Measurements from ENCODE around the gene EPAS1.

Gene EPAS1

DNA sequence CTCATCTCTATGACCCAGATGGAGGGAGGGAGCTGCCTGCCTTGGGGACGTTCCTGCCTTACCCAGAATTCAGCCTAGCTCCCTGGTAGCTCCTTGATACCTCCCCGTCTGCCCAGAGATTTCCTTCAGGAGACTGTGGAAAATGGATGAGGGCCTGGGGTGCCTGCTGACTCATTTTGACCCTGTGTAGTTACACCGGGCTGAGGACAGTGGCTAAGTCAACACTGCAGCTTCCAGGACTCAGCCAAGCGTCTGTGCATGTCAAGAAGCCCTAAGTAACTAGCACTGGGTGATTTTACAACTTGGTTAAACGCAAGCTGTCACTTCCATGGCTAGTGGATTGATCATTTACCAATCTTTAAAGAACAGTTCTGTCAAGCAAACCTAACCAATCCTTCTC, 23.3 kb upstream of the EPAS1 start:
- DNase-seq, result no peak

DNA sequence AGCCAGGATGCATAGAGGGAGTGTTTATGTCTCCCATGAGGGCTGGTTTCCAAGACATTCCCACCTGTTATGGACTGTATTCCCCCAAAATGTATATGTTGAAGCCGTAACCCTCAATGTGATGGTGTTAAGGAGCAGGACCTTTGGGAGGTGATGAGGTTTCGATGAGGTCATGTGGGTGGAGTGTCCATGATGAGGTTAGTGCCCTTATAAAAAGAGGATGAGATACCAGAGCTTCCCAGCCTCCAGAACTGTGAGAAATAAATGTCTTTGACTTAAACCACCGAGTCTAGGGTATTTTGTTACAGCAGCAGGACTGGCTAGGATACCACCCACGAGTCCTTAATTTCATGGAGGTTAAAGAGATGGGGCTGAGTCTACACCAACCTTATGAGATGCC, 22.6 kb upstream of the EPAS1 start:
- no peak for DNase-seq

DNA sequence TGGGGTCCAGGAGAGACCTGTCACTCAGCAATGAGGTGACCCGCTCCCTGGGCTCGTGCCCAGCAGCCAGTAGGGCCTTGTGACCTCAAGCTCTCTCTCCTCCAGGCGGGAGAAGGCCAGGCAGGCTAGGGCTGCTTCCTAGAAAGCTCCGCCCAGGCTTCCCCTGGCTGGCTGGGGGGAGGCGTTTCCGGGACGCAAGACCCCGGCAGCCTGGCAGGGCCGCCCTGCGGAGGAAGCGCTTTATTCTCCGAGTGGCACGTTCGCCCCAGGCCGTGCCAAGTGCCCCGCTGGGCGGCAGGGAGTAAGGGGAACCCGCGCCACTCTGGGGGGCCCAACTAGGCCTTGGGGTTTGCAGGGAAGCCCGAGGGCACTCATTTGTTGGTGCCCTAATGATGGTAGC, 21.2 kb upstream of the EPAS1 start:
- DNase-seq, result peak; percentile 27

DNA sequence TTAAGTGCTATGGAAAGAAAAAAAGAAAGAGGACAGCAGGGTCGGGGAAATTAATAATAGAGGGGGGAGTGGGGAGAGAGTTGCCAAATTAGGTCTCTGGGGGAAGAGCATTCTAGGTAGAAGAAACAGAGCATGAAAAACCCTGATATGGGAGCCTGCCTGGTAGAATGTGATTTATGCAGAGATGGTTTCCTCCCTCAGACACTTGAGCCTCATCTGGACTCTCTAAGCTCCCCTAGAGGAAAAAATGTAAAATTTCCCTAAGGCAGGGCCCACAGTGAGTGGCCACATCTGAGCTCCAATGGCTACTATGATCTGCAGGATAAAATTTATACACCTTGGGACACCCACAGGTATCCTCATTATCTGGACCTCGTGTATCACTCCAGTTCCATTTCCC, 20.6 kb upstream of the EPAS1 start:
- DNase-seq, result no peak

DNA sequence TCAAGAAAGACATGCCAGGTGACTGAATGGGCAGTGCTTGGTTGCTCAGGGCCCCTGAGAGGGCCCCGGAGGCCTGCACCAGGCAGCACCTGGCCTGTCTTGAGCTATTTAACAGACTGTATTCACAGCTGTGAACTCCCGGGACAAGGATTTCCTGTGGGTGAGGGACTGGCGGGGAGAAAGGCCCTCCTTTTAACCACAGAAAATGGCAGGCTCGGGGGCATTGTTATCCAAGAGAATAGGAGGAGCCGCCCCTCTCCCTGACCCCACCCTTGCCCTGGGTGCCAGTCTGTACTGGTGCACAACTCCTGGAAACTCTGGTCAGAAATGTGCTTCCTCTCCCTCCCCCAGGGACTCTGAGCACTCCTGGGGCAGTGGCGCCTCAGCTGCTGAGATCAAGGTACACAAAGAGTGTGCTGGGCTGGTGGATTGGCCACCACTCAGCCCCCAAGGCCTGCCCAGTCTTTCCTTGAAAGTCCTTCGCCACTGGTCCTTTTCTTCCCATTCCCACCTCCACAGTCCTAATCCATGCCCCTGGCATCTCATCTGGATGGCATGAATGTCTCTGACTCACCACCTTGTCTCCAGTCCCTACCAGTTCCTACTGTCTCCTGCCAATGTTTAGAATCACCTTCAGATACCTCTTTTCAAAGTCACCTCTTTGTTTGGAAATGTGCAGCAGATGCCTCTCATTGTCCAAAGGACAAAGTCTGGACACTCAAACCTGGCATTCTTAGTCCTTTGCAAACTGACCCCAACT, 19.6 kb upstream of the EPAS1 start:
- no peak for DNase-seq

DNA sequence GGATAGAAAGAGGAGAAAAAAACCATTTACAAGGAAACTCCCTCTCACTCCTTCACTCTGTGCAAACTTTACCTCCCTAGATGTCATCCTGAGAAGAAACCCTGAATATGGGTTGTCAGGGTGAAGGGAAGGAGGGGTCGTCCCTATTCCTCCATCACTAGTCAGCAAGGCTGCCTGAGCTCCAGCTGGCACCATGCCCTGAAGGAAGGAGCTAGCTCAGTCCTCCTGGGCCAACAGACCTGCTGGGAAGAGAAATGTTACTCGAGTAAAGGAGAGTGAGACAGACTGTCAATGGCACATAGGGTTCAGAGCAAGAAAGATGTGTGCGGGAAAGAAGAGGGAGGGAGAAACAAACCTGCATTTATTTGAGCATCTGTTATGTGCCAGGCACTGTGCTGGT, 18.3 kb upstream of the EPAS1 start:
- DNase-seq, result no peak

DNA sequence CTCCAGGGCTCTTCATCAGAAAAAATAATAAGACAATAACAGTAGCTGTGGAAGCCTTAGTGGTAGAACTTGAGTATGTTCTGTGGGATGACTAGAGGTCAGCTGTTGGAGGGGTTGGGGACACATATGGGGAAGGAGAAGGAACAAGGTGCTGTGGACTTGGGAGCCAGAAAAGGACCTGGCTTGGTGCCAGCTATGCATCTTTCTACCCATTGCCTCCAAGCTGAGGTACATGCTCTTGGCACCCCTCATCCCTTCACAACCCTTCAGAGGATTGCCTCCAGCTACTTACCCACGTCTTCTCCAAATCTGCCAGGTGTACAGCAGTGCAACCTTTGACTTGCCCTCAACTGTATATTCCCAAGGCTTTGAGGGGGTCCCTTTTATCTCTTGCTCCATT, 15.3 kb upstream of the EPAS1 start:
- no peak for DNase-seq

DNA sequence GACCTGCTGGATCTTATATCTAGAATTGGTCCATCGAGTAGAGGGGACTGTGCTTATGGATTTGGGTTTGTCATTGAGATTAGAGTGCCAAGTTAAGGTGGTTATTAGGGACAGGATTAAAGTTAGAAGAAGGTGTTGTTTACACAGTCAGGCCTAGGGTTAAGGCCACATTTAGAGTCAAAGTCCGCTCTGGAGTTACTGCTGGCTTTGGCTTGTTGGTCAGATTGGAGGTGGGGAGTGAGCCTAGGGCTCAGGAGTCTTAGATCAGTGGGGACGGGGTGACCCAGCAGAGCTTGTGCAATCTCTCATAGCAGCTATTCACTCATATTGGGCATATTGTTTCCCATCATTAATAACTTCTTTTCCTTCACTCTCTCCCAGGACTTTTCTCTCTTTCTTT, 13.5 kb upstream of the EPAS1 start:
- no peak for DNase-seq

DNA sequence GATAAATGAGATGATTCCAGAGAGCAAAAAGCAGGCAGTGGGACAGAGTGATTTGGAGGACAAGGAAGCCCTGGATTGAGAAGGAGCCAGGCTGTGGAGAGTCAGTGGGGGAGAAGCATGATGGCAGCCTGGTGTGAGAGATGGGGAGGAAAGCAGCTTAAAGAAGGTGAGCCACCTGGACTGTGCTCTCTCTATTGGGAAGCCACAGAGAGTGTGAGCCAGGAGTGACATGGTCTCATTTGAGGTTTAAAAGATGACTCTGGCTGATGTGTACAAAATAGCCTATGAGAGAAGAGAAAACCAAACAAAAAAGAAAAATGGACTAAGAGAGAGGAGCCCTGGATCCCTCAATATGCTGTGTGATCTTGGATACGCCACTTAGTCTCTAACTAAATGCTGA, 12.9 kb upstream of the EPAS1 start:
- DNase-seq, result no peak

DNA sequence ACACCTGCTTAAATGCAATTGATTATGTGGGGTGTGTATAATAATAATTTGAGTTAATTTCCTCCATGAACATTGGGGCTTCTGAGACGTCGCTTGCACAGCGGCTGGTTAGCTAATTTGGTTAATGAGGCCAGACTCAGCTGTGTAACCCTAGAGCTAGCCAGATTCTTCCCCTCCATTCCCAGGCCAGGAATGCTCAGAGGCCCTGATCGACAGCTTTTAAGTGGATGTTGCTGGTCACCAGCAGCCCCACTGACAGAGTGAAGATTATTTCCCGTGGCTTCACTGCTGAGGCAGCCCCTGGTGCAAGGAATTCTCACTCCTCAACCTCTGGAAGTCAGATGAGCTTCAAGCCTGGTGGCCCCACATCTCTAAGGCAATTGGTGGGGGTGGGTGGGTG, 12.4 kb upstream of the EPAS1 start:
- DNase-seq, result no peak

DNA sequence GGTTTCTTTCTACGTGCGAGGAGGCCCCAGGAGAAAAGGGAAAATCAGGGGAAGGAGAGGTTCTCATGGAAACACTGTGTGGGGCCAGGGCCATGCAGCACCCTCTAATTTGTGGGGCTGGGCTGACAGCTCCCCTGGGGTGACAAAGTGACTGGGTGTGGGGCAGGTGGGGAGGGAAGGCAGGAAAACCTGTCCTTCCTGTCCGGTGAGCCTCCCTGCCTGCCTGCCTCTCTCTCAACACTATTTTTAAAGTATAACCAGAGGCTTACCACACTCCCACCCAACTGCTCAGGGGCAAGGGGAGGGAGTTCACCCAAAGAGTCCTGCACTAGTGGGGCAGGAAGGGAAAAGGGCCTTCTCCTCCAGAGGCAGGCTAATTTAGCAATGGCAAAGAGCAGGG, 10.5 kb upstream of the EPAS1 start:
- no peak for DNase-seq

DNA sequence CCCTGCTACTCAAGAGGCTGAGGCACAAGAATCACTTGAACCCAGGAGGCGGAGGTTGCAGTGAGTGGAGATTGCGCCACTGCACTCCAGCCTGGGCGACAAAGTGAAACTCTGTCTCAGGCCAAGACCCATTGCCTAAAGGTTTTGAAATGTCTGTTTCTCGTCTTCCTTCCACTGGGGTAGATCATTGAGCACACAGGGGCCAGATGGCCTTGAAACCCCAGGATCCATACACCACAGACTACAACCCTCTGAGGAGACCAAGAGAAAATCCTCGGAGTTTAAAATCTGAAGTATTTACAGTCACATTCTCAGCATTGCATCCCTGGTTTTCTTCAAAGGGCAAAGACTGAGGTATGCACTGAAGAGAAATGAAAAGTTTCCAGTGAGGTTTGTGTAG, 7.1 kb upstream of the EPAS1 start:
- DNase-seq, result no peak

DNA sequence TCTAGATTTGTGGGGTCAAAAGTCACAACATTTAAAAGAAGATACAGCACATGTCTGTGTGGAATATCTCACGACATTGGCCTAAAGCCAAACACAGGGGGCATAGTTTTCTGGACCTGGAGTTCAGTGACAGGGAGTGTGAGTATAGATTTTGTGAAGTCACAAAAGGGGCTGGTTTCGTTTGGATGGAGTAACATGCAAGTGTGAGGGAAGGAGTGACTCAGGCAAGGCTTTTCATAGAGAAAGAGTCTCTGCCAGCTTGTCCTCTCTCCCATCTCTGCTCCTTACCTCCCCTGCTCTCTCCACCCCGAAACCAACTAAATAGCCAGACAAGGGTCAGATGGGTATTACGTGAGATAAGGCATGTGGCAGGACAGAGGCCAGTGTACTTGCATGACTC, 3.7 kb upstream of the EPAS1 start:
- no peak for DNase-seq

DNA sequence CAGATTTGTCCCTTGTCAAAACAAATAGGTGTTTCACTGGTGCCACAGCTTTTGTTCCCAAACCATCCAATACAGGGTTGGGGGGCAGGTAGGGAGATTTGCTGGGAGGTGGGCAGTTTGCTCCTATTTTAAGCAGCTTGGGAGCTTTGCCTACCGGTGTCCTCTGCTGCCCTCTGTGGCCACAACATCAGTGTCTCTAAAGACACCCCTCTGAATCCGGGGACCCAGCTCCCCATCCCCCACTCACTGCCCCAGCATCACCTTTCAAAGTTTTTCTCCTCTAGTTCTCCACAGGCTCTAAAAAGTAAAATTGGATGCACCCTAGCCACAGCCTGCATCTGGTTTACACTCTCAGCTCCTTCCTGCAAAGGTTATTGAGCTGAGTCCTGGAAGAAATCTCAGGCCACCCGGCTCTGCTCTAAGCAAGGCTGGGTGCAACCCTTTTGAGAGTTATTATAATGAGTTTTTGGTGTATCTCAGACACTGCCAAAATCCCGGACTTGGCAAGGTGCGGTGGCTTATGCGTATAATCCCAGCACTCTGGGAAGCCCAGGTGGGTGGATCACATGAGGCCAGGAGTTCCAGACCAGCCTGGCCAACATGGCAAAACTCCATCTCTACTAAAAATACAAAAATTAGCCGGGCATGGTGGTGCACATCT, 2.9 kb upstream of the EPAS1 start:
- peak; percentile 27 for DNase-seq

DNA sequence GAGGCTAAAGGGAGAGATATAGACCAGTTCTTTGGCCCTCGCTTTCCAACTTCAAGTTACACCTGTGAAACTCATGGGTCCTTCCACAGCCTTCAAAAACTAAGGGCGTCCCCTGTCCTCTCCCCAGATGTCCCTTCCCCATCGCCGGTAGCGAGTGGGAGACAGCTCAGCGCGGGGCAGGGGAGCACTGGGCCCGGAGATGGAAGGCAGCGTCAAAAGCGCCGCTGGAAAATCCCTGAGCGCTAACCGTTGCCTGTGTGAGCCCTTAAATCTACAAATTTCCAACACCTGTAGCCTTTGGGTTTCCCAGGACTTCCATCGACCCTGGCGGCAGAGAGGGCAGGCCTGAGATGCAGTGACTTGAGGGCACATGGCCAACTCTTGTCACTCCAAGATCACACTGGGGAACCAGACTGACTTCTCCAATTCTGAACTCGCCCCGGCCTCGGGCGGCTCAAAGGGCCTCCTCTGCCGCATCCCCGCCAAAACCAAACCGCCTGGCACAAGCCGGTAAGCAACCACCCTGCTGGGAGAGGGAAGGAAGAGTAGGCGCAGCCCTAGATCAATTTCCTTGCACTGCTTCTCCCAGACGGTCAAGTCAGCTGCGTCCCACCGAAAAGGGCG, 879 bp upstream of the EPAS1 start:
- no peak for DNase-seq

DNA sequence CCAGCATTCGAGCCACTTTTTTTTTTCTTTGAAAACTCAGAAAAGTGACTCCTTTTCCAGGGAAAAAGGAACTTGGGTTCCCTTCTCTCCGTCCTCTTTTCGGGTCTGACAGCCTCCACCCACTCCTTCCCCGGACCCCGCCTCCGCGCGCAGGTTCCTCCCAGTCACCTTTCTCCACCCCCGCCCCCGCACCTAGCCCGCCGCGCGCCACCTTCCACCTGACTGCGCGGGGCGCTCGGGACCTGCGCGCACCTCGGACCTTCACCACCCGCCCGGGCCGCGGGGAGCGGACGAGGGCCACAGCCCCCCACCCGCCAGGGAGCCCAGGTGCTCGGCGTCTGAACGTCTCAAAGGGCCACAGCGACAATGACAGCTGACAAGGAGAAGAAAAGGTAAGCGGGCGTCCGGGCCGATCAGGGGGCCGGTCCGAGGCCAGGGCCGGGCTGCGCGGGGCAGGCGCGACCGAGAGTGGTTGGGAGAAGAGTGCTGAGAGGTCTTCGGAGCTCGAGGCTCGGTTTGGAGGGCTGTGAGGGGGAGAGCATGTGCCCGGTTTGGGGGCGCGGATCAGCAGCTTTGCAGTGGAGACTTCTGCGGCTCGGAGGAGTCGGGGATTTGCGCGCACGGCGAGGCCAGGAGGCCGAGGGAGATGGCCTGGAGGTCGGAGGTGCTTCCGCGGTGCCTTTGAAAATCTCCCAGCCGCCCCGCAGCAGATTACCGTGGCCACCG, 502 bp downstream of the EPAS1 start:
- DNase-seq, result peak; percentile 81

DNA sequence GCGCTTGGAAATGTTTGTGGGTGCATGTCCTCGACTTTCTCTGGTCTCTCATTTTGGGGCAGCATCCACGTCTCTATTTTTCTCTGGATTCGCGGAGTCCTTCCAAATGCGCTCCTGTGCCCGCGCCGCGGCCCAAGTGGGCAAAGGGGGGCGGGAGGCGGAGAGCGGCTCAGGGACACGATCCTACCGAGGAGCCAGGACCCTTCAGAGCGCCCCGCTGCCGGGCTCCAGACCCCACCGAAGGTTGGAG, 990 bp downstream of the EPAS1 start:
- no peak for DNase-seq

DNA sequence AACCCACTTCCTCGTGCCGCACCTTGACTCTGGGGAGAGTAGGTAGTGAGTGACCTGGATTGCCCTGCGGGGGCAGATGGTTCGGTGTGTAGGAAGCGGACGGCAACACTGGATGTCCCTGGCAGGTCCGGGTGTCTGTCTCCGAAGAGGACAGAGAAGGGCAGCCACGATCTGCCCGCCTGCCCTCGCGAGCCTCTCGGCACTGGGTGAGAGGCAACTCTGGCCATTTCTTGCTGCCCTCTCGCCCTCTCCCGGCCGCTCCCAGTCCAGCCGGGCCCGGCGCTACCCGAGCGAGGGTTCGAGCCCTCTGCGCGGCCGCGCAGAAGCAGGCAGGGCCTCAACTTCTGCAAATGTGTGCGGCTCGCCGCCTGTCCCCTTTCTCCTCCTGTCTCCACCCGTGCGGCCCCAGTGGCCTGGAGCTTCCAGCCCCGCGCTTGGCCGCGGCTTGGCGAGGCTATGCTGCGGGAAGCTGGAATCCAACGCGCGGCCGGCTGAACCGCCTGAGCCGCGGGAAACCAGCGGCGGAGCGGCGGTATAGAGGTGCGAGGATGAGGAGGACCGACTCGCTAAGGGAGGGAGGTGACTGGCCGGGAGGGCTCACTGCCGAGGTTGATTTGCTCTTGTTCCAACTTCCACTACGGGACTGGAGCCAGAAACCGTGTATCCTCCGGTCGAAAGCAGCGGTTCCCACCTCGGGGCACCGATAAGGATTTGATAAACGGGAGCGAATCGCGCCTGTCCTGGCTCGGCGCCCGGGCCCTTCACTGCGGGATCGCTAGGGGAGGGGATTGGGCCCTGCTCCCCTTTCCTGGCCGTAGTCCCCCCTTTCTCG, 1.5 kb downstream of the EPAS1 start:
- peak; percentile 27 for DNase-seq

DNA sequence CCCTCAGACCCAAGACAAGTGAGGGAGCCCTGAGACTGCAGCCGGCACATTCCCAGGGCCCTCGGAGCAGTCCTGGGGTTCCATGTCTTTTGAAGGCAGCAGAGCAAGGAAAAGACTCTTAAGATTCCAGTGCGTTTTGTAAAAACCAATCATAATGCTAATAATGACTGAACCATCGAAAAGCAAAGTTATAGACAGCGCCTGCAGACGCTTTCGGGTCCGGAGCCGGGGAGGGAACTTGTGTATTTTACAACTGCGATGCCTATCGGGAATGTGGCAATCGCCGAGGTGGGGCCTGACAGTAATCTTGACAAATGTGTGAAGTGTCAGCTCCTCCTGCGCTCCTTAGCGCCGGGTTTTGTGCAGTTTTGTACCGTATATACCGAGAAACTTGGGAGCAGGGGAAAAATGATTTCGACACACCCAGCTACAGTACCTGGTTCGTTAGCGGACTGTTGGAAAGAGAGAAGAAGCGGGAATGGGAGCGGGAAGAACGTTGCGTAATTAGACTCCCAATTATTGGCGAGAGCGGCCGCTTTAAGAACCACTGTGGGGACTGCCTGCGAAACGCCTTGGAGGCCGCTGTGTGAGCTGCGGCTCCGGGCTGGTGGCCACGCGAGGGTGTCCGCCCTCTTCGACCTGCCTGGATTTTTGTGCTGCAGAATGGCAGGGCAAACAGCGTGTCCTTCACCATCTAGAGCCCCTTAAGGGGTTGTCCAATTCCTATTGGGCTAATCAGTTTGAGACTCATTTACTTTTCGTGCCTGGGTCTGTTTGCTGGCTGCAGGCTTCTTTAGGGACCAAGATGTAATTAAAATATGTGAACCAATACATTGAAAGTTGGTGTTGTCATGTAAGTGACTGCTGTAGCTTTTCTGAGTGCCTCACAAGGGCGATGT, 2.4 kb downstream of the EPAS1 start:
- DNase-seq, result no peak

DNA sequence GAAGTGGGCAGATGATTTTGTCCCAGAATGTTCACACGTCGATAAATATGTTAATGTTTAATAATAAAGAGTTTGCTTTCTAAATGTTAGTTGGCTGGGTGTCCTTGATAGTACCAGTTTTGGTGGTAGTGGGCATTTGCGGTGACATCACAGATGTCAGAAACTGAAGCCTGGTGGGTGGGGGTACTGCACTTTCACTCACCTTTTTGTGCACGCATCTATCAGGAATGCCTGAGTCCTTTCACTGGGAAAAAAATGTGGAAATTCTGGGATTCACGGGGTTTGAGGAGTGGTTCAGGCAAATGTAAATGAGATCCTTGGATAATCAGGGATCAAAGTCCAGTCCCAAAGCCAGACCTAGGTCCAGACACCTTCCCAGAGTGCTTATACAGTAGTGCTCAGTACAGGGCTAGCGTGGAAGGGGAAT, 3.2 kb downstream of the EPAS1 start:
- no peak for DNase-seq

DNA sequence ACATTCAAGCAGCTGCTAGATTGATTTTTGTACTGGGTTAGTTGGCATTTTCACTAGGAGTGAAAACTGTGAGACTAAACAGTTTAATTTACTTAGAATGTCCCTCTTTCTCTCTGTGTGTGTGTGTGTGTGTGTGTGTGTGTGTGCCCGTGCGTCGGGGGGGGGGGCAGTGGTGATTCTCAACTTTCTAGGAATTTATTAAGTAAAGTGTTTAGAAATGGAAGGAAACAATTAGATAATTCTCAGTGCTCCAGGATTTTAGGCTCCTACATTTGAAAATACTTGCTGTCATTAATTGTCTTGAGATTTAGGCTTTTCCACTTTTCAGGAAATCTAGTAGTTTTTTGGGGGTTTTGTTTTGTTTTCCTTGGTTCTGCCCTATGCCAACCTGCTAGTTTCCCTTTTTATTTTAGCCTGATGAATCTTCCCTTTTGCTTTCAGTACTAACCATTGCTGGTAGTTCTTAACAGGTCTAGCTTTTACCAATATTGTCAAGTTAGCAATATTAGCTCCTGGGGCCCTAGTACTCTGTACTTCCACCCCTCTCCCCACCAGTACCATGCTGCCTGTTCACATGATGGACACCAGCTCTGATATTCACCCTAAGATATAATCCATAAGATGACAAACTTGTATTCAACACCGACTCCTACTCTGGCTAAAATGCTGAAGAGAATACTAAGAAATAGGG, 4.9 kb downstream of the EPAS1 start:
- no peak for DNase-seq

Data from activated CD8-positive, alpha-beta memory T cell treated with anti-CD3 and anti-CD28 coated beads, Interleukin-2, amount 50 U/mL, for 4 hours (primary cell).